Hepatocyte (in vitro differentiated cells): Measurements from ENCODE around the gene MYL7.

ENCODE experiments used
- EZH2 ChIP-seq: fragments of 200-600 bp; sonication (generic); IDR thresholded peaks from 2 replicates; pipeline ENCODE4 v1.6.1; 2016; ENCODE audit warnings: antibody characterized with exemption, mild to moderate bottlenecking, borderline replicate concordance
- TF ChIP-seq, protein P1 (sequence below): fragments of 200-600 bp; sonication (generic); IDR thresholded peaks from 2 replicates; pipeline ENCODE4 v1.5.1; 2016; ENCODE audit warnings: antibody characterized with exemption, mild to moderate bottlenecking; ENCODE audit not compliant: poor library complexity

- TF ChIP-seq, protein P1, sequence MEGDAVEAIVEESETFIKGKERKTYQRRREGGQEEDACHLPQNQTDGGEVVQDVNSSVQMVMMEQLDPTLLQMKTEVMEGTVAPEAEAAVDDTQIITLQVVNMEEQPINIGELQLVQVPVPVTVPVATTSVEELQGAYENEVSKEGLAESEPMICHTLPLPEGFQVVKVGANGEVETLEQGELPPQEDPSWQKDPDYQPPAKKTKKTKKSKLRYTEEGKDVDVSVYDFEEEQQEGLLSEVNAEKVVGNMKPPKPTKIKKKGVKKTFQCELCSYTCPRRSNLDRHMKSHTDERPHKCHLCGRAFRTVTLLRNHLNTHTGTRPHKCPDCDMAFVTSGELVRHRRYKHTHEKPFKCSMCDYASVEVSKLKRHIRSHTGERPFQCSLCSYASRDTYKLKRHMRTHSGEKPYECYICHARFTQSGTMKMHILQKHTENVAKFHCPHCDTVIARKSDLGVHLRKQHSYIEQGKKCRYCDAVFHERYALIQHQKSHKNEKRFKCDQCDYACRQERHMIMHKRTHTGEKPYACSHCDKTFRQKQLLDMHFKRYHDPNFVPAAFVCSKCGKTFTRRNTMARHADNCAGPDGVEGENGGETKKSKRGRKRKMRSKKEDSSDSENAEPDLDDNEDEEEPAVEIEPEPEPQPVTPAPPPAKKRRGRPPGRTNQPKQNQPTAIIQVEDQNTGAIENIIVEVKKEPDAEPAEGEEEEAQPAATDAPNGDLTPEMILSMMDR = no peak
- TF ChIP-seq EZH2 = no peak
Measured at GRCh38 chr7:44185729-44186128, 44.6 kb upstream of the MYL7 start.
